Measurements from ENCODE around the gene FUNDC2. TPM values are rescaled to one million over a fixed set of nuclear protein-coding genes. Genes with fewer than 3 reads are reported as not detected.
A peak's percentile ranks its signal among the peaks of the same experiment; 100 is the strongest.
"Not testable (repeated sequence)": the region's sequence is repeated elsewhere in the genome, so short reads cannot be mapped to it uniquely, and the experiment has no call there.

Gene FUNDC2
- total and polyA plus RNA-seq, 8 donors = 9.3 to 123 (median 73.2) TPM

- Histone ChIP-seq H3K27ac (no peak overlapping the region), H3K9me3 (no peaks in the 10 kb centered on the region)
- WGBS, 5 donors = 90 to 98% (median 95%) methylated on average over 2 of the region's 2 CpGs
Measured at GRCh38 chrX:155005190-155005589, 21.5 kb upstream of the FUNDC2 start.

GRCh38 chrX:155006379-155006778 lies 20.3 kb upstream of the FUNDC2 start:
- DNase-seq; H3K4me3 ChIP-seq; H3K36me3 ChIP-seq; H3K27me3 ChIP-seq; H3K4me1 ChIP-seq; H3K9me3 ChIP-seq; intact Hi-C loops (cut with DNase I; ENCODE audit: low total_unique reads); H3K27ac ChIP-seq: not testable (repeated sequence)
- WGBS, 5 donors = no CpG with 5 or more reads among the region's 10 CpGs

More at GRCh38 chrX:155005190-155005589, 21.5 kb upstream of the FUNDC2 start:
- Histone ChIP-seq H3K36me3 (no peaks in the 10 kb centered on the region), H3K4me3 (no peak overlapping the region), H3K27me3 (no peaks in the 10 kb centered on the region), H3K4me1 (no peaks in the 10 kb centered on the region)
- intact Hi-C loops (cut with DNase I; ENCODE audit: low total_unique reads) = no loop called here
- DNase-seq = no peak
- no peak for TF ChIP-seq POLR2A (IDR thresholded peaks at IDR 0.05)
- TF ChIP-seq EP300 (IDR thresholded peaks at IDR 0.05) = no peak

- H3K4me3 ChIP-seq; H3K27me3 ChIP-seq; H3K4me1 ChIP-seq; intact Hi-C loops (cut with DNase I; ENCODE audit: low total_unique reads); H3K27ac ChIP-seq; H3K36me3 ChIP-seq; H3K9me3 ChIP-seq; DNase-seq: not testable (repeated sequence)
- 46 to 70% (median 62%) methylated on average over 4 to 6 of the region's 11 CpGs for WGBS, 5 donors
Measured at GRCh38 chrX:155006913-155007671, 19.6 kb upstream of the FUNDC2 start.

GRCh38 chrX:155008578-155008977 lies 18.1 kb upstream of the FUNDC2 start:
- 94 to 100% (median 97%) methylated on average over 3 of the region's 12 CpGs; no CpG with 5 or more reads in 1 of the 5 donors for WGBS, 5 donors
- H3K27me3 ChIP-seq; H3K9me3 ChIP-seq; intact Hi-C loops (cut with DNase I; ENCODE audit: low total_unique reads); H3K4me3 ChIP-seq; H3K27ac ChIP-seq; H3K4me1 ChIP-seq; H3K36me3 ChIP-seq; DNase-seq: not testable (repeated sequence)

GRCh38 chrX:155009994-155010472 lies 16.6 kb upstream of the FUNDC2 start:
- intact Hi-C loops (cut with DNase I; ENCODE audit: low total_unique reads) = no loop called here
- no peaks in the 10 kb centered on the region for H3K4me1 ChIP-seq
- no peak for DNase-seq
- no peak overlapping the region for H3K4me3 ChIP-seq
- TF ChIP-seq CTCF (IDR thresholded peaks at IDR 0.05) (no peak), EP300 (IDR thresholded peaks at IDR 0.05) (no peak), POLR2AphosphoS5 (IDR thresholded peaks at IDR 0.05) (no peak), POLR2A (IDR thresholded peaks at IDR 0.05) (no peak)
- no peaks in the 10 kb centered on the region for H3K36me3 ChIP-seq
- H3K27me3 ChIP-seq = no peaks in the 10 kb centered on the region
- H3K9me3 ChIP-seq = no peaks in the 10 kb centered on the region
- peak overlapping the region in 1 of 5 donors; percentile 25 for H3K27ac ChIP-seq
- 28 to 57% (median 38%) methylated on average over 3 of the region's 3 CpGs for WGBS, 5 donors

- Histone ChIP-seq H3K4me3 (no peak overlapping the region), H3K9me3 (no peaks in the 10 kb centered on the region), H3K27ac (no peak overlapping the region), H3K27me3 (no peaks in the 10 kb centered on the region), H3K4me1 (no peaks in the 10 kb centered on the region), H3K36me3 (no peaks in the 10 kb centered on the region)
- DNase-seq = no peak
- TF ChIP-seq EP300 (IDR thresholded peaks at IDR 0.05) (no peak), POLR2AphosphoS5 (IDR thresholded peaks at IDR 0.05) (no peak), CTCF (IDR thresholded peaks at IDR 0.05) (no peak), POLR2A (IDR thresholded peaks at IDR 0.05) (no peak)
- 80 to 97% (median 89%) methylated on average over 3 of the region's 3 CpGs for WGBS, 5 donors
- intact Hi-C loops (cut with DNase I; ENCODE audit: low total_unique reads) = no loop called here
Measured at GRCh38 chrX:155020591-155020990, 6.1 kb upstream of the FUNDC2 start.
